A549 (cell line): ENCODE measurements around the gene ARHGAP26. TPM values are rescaled to one million over a fixed set of nuclear protein-coding genes. Genes with fewer than 3 reads are reported as not detected.

Source experiments
- ATAC-seq, 2 experiments: fragments of 200-7000 bp in 1 of 2; fragments of >200 bp in 1 of 2; cut with Nextera tagmentation in 1 of 2; cut with Tn5 transposase in 1 of 2; 3 replicates each; pipeline versions ENCODE4 v1.8.0 to v1.9.1; 2018 to 2020; ENCODE audit warnings: mild to moderate bottlenecking in 1 of 2, moderate library complexity in 1 of 2
- CTCF ChIA-PET: fragments of 300-600 bp; sonication (Branson Sonifier 250); formaldehyde crosslinking; extraction: SDS; loops from one replicate; lab custom pipeline; 2021; ENCODE audit warnings: antibody characterized with exemption, inconsistent platforms; lab: Yijun Ruan, JAX
- POLR2A ChIA-PET: fragments of 350-600 bp; formaldehyde crosslinking; extraction: SDS; loops from one replicate; lab custom pipeline; 2021; ENCODE audit warnings: antibody characterized with exemption, inconsistent platforms; lab: Yijun Ruan, JAX
- DNase-seq, 2 experiments: peaks; one replicate each; pipeline versions ENCODE4 v3.0.0 to v3.0.0-alpha.2; 2011 to 2016; ENCODE audit warnings: low read depth in 1 of 2, low spot score in 1 of 2
- FAIRE-seq: peaks from 2 replicates; lab custom pipeline; 2011; peaks lifted over from hg19 to GRCh38; lab: Jason Lieb, UNC
- H3K27ac ChIP-seq, 2 experiments: fragments of >200 bp; sonication (Bioruptor Twin); formaldehyde crosslinking; 3 replicates each; pipeline ENCODE4 v1.5.1; 2016 to 2017
- H3K4me1 ChIP-seq: fragments of >200 bp; sonication (Bioruptor Twin); formaldehyde crosslinking; 3 replicates; pipeline ENCODE4 v1.6.1; 2016
- H3K4me2 ChIP-seq: fragments of >200 bp; sonication (Bioruptor Twin); formaldehyde crosslinking; 3 replicates; pipeline ENCODE4 v1.6.1; 2016
- H3K4me3 ChIP-seq: fragments of >200 bp; sonication (Bioruptor Twin); formaldehyde crosslinking; 3 replicates; pipeline ENCODE4 v1.5.1; 2016
- H3K9me3 ChIP-seq: fragments of >200 bp; sonication (Bioruptor Twin); formaldehyde crosslinking; 3 replicates; pipeline ENCODE4 v1.6.1; 2016
- CBX2 ChIP-seq: fragments of 200-600 bp; sonication (generic); IDR thresholded peaks from 2 replicates; pipeline ENCODE4 v1.6.1; 2016; ENCODE audit warnings: low read depth, mild to moderate bottlenecking, borderline replicate concordance
- CBX8 ChIP-seq: fragments of 200-600 bp; sonication (generic); IDR thresholded peaks from 2 replicates; pipeline ENCODE4 v1.6.1; 2016
- CEBPB ChIP-seq, 2 experiments: fragments of >200 bp in 1 of 2; sonication (Bioruptor Twin) in 1 of 2; formaldehyde crosslinking in 1 of 2; IDR thresholded peaks; 2 replicates each; pipeline ENCODE4 v1.6.1; 2012 to 2016
- EHF ChIP-seq: fragments of 250-450 bp; sonication (Bioruptor Pico); IDR thresholded peaks from 2 replicates; pipeline ENCODE4 v1.5.0; 2020; ENCODE audit warnings: mild to moderate bottlenecking
- GATA3 ChIP-seq: IDR thresholded peaks from 2 replicates; pipeline ENCODE4 v1.6.1; 2012; ENCODE audit warnings: borderline replicate concordance
- HDAC2 ChIP-seq: fragments of 200-600 bp; sonication (generic); IDR thresholded peaks from 2 replicates; pipeline ENCODE4 v1.6.1; 2016
- HEYL ChIP-seq: fragments of 250-450 bp; sonication (Bioruptor Pico); IDR thresholded peaks from 2 replicates; pipeline ENCODE4 v1.8.0; 2021; ENCODE audit warnings: mild to moderate bottlenecking, moderate library complexity
- HOXB13 ChIP-seq: fragments of 250-450 bp; sonication (Bioruptor Pico); IDR thresholded peaks from 2 replicates; pipeline ENCODE4 v1.5.0; 2020; ENCODE audit warnings: low read depth, mild to moderate bottlenecking, moderate library complexity
- JUN ChIP-seq, 2 experiments: fragments of >200 bp; sonication (Bioruptor Twin); formaldehyde crosslinking; IDR thresholded peaks; 2 replicates in 1 of 2; 3 replicates in 1 of 2; pipeline ENCODE4 v1.6.1; 2016 to 2017
- MAFK ChIP-seq: fragments of 450-650 bp; IDR thresholded peaks from 2 replicates; pipeline ENCODE4 v1.6.1; 2014; ENCODE audit not compliant: partially characterized antibody
- NFE2L2 ChIP-seq: fragments of 150-350 bp; conservative IDR thresholded peaks from 2 replicates; pipeline ENCODE4 v1.6.1; 2014; ENCODE audit warnings: low read length
- POLR2AphosphoS2 ChIP-seq: conservative IDR thresholded peaks from 2 replicates; pipeline ENCODE4 v1.6.1; 2012; ENCODE audit warnings: low read length, improper control_type of control experiment, inconsistent platforms
- RFX5 ChIP-seq: fragments of 450-650 bp; IDR thresholded peaks from 2 replicates; pipeline ENCODE4 v1.7.1; 2014; ENCODE audit warnings: antibody characterized with exemption, mild to moderate bottlenecking, moderate library complexity
- RNF2 ChIP-seq: fragments of 200-600 bp; sonication (generic); IDR thresholded peaks from 2 replicates; pipeline ENCODE4 v1.6.1; 2016; ENCODE audit warnings: low read depth, mild to moderate bottlenecking, antibody characterized with exemption, moderate library complexity, borderline replicate concordance
- SREBF2 ChIP-seq: fragments of 450-650 bp; IDR thresholded peaks from 2 replicates; pipeline ENCODE4 v1.6.1; 2014; ENCODE audit warnings: mild to moderate bottlenecking, moderate library complexity
- ZNF302 ChIP-seq: fragments of 250-450 bp; sonication (Bioruptor Pico); IDR thresholded peaks from 2 replicates; pipeline ENCODE4 v1.9.0; 2021; ENCODE audit warnings: inconsistent platforms, mild to moderate bottlenecking, moderate library complexity
- ZSCAN20 ChIP-seq: fragments of 250-450 bp; sonication (Bioruptor Pico); IDR thresholded peaks from 2 replicates; pipeline ENCODE4 v1.8.0; 2022; ENCODE audit warnings: mild to moderate bottlenecking, moderate library complexity
- WGBS: methylation state at CpG from one replicate; pipeline ENCODE4 v1.1.6; 2017; ENCODE audit errors: missing lambda C conversion rate; 5-methylcytosine and 5-hydroxymethylcytosine counted together
- polyA plus RNA-seq, 4 experiments: library from polyadenylated mRNA; depleted of rRNA in 3 of 4; stranded (reverse); fragments of >200 nt; fragmentation: RNase III in 1 of 4; extraction: RNeasy Plus Mini Kit Qiagen cat#74134 plus additional on column Dnase treatment in 1 of 4; gene quantifications; 2 replicates in 3 of 4; 3 replicates in 1 of 4; pipeline ENCODE4 v1.2.3, GENCODE V29; 2011 to 2017
- TF ChIP-seq, protein P1 (sequence below): fragments of >200 bp; sonication (Bioruptor Twin); formaldehyde crosslinking; IDR thresholded peaks from 3 replicates; pipeline ENCODE4 v1.5.1; 2016
- TF ChIP-seq, protein P2 (sequence below): fragments of 450-650 bp; IDR thresholded peaks from 2 replicates; pipeline ENCODE4 v1.6.1; 2014; ENCODE audit warnings: antibody characterized with exemption
- TF ChIP-seq, protein P3 (sequence below): fragments of >200 bp; sonication (Bioruptor Twin); formaldehyde crosslinking; IDR thresholded peaks from 3 replicates; pipeline ENCODE4 v1.6.1; 2016

The ARHGAP26 gene
- polyA plus RNA-seq, 2 of the 4 experiments (the other 2 are of a cell fraction), result 6.6 to 19.1 TPM

DNA sequence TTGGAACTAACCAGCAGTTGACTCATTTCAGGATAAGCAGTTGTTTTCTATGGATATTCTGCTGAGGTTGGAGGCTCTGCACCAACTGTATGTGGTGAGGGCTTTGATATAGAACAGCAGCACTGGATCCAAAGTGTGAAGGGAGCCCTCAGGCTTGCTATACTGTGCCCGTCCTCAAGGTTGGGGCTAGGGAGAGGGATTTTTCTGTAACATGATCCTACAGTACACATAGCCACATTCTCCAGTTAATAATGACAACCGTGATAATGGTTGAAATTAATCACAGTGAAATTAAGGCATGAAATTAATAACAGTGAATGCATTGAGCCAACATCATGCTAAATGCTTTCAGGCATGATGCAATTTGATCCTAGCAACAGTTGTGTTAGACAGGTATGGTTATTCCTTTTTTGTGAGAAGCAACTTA lies 36.7 kb downstream of the ARHGAP26 start:
- Histone ChIP-seq H3K4me1 (peaks cover 71% of the 10 kb centered on the region), H3K4me3 (no peak overlapping the region), H3K9me3 (no peaks in the 10 kb centered on the region), H3K4me2 (peak overlapping the region; percentile 60; the same call in 2 of the 3 replicates), H3K27ac (peak overlapping the region; percentile 60 to 74)
- POLR2A ChIA-PET, result no interaction called here
- CTCF ChIA-PET, result no interaction called here
- 38% methylated on average over 2 of the region's 2 CpGs for WGBS
- no peak for FAIRE-seq
- ATAC-seq, result peak; percentile 32 to 47; a peak in 4 of 6 replicates
- DNase-seq, result no peak
- TF ChIP-seq, protein P1, sequence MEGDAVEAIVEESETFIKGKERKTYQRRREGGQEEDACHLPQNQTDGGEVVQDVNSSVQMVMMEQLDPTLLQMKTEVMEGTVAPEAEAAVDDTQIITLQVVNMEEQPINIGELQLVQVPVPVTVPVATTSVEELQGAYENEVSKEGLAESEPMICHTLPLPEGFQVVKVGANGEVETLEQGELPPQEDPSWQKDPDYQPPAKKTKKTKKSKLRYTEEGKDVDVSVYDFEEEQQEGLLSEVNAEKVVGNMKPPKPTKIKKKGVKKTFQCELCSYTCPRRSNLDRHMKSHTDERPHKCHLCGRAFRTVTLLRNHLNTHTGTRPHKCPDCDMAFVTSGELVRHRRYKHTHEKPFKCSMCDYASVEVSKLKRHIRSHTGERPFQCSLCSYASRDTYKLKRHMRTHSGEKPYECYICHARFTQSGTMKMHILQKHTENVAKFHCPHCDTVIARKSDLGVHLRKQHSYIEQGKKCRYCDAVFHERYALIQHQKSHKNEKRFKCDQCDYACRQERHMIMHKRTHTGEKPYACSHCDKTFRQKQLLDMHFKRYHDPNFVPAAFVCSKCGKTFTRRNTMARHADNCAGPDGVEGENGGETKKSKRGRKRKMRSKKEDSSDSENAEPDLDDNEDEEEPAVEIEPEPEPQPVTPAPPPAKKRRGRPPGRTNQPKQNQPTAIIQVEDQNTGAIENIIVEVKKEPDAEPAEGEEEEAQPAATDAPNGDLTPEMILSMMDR, result no peak
- no peak for TF ChIP-seq JUN (IDR thresholded peaks at IDR 0.05)
- TF ChIP-seq GATA3, result no peak
- TF ChIP-seq EHF (CRISPR knock-in tag), result no peak
- no peak for TF ChIP-seq CBX2
- TF ChIP-seq POLR2AphosphoS2, result no peak
- TF ChIP-seq RNF2, result no peak
- no peak for TF ChIP-seq RFX5
- TF ChIP-seq HDAC2, result no peak
- TF ChIP-seq CBX8, result no peak
- TF ChIP-seq HOXB13 (CRISPR knock-in tag), result no peak
- TF ChIP-seq, protein P2, sequence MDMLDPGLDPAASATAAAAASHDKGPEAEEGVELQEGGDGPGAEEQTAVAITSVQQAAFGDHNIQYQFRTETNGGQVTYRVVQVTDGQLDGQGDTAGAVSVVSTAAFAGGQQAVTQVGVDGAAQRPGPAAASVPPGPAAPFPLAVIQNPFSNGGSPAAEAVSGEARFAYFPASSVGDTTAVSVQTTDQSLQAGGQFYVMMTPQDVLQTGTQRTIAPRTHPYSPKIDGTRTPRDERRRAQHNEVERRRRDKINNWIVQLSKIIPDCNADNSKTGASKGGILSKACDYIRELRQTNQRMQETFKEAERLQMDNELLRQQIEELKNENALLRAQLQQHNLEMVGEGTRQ, result no peak

DNA sequence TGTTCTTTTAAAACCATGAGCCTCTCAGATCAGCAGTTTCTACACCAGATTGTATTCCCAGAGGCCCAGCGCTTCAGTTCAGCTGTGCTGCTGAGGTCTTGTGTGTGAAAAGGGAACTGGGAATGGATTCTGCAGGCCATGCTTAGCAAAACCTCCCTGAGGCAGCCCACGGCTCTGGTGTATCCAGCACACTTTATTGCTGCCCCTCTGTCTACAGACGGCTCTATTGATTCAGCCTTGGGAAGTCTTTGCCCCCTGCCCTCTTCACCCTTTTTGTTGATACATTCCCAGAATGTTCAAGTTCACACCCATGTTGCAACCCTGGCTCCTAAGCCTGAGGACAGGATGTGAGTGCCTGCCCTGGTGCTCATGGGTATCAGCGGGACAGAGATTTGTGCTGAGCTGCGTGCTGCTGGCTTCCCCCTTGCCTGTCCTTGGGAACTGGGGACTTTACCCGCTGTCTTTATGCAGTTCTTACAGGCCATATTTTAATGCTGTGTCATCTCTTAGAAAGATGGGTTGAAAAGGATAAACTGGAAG lies 37.3 kb downstream of the ARHGAP26 start:
- FAIRE-seq, result no peak
- TF ChIP-seq CEBPB (IDR thresholded peaks at IDR 0.05), result peak in 1 of 2 experiments; percentile 45; a peak in 2 of 4 replicates
- TF ChIP-seq NFE2L2, result 0 out of 2 replicates have a peak, but pooled peaks have one; percentile 16
- TF ChIP-seq ZSCAN20, result no peak
- peak; percentile 82 for TF ChIP-seq MAFK
- 0 out of 2 replicates have a peak, but pooled peaks have one; percentile 45 for TF ChIP-seq HEYL
- TF ChIP-seq ZNF302 (CRISPR knock-in tag), result no peak
- TF ChIP-seq, protein P3, sequence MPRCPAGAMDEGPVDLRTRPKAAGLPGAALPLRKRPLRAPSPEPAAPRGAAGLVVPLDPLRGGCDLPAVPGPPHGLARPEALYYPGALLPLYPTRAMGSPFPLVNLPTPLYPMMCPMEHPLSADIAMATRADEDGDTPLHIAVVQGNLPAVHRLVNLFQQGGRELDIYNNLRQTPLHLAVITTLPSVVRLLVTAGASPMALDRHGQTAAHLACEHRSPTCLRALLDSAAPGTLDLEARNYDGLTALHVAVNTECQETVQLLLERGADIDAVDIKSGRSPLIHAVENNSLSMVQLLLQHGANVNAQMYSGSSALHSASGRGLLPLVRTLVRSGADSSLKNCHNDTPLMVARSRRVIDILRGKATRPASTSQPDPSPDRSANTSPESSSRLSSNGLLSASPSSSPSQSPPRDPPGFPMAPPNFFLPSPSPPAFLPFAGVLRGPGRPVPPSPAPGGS, result no peak
- TF ChIP-seq SREBF2, result no peak
- peak overlapping the region; percentile 60 for H3K4me2 ChIP-seq
- no peak overlapping the region for H3K4me3 ChIP-seq
- peak in 1 of 2 experiments; percentile 39; a peak in 3 of 6 replicates for ATAC-seq
- peak overlapping the region; percentile 60 to 74 for H3K27ac ChIP-seq
- H3K9me3 ChIP-seq, result no peaks in the 10 kb centered on the region
- peak in 1 of 2 experiments; percentile 70 for DNase-seq
- H3K4me1 ChIP-seq, result peaks cover 69% of the 10 kb centered on the region
- CTCF ChIA-PET, result interaction anchor here (0.9 to 2.1 kb wide), 2 partner anchors 10 to 60 kb away, joined by 4 to 8 read pairs; no protein-coding TSS in a partner anchor
- POLR2A ChIA-PET, result interaction anchor here (0.6 kb wide), 1 partner anchor 63 kb away, joined by 6 read pairs; no protein-coding TSS in a partner anchor
- WGBS, result 29% methylated on average over 6 of the region's 6 CpGs
